ENCODE measurements around the gene NUMBL.

- no peak for TF ChIP-seq CTCF (IDR thresholded peaks at IDR 0.05)
- TF ChIP-seq POLR2A (IDR thresholded peaks at IDR 0.05) = no peak
Measured at GRCh38 chr19:40703029-40703755, 12.7 kb upstream of the NUMBL start.
